ENCODE measurements around the gene LRIF1.
A peak's percentile ranks its signal among the peaks of the same experiment; 100 is the strongest.
"Not testable (repeated sequence)": the region's sequence is repeated elsewhere in the genome, so short reads cannot be mapped to it uniquely, and the experiment has no call there.

The LRIF1 gene, protein sequence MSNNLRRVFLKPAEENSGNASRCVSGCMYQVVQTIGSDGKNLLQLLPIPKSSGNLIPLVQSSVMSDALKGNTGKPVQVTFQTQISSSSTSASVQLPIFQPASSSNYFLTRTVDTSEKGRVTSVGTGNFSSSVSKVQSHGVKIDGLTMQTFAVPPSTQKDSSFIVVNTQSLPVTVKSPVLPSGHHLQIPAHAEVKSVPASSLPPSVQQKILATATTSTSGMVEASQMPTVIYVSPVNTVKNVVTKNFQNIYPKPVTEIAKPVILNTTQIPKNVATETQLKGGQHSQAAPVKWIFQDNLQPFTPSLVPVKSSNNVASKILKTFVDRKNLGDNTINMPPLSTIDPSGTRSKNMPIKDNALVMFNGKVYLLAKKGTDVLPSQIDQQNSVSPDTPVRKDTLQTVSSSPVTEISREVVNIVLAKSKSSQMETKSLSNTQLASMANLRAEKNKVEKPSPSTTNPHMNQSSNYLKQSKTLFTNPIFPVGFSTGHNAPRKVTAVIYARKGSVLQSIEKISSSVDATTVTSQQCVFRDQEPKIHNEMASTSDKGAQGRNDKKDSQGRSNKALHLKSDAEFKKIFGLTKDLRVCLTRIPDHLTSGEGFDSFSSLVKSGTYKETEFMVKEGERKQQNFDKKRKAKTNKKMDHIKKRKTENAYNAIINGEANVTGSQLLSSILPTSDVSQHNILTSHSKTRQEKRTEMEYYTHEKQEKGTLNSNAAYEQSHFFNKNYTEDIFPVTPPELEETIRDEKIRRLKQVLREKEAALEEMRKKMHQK

GRCh38 chr1:110963691-110964454 is at the start of gene LRIF1:
Gene LRIF1 (minus strand): TSS chr1:110963922. CDS start chr1:110963688, 234 bp downstream.
- DNase-seq, result peak; percentile 99

- no peak for DNase-seq
These were observed 44.3 kb upstream of the LRIF1 start for GRCh38 chr1:111008031-111008430.

DNA sequence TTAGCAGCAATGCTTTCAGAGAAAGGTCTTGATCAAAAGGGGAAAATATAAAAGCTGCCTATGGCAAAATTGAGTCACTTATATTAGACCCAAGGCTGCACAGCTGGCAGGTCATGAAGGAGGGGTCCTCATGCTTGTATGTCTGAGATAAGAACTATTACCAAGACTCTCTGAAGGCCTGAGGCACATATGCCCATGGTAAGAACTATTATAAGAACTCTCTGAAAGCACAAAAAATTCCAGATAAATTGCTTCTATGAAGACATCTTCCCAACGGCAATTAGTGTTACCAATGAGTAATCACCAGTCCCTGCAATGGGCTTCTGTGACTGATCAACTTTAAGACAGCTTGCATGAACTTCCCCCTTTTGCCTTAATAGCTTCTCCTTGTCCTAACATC is 42.8 kb upstream of the LRIF1 start:
- no peak for DNase-seq

GRCh38 chr1:110999607-111000006 is 35.9 kb upstream of the LRIF1 start:
- not testable (repeated sequence) for DNase-seq

DNA sequence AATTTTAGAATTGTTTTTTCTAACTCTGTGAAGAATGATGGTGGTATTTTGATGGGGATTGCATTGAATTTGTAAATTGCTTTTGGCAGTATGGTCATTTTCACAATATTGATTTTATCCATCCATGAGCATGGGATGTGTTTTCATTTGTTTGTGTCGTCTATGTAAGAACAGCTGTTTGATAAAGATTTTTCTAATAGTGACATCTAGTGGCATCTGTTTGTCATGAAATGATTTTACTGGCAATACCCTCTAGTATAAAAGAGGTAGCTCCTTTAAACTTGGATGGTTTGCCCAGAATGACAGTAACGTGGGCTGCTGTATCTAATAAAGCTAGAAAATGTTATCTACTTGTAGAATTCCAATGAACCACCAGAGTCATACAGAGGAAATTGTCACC is 28.6 kb upstream of the LRIF1 start:
- not testable (repeated sequence) for DNase-seq

DNA sequence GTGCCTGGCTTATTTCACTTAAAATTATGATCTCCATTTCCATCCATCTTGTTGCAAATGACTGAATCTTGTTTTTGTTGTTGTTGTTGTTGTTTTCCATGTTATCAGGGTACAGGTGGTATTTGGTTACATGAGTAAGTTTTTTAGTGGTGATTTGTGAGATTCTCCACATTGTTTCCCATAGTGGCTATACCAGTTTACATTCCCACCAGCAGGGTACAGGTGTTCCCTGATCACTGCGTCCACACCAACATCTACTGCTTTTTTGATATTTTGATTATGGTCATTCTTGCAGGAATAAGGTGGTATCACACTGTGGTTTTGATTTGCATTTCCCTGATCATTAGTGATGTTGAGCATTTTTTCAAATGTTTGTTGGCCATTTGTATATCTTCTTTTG is 27.6 kb upstream of the LRIF1 start:
- DNase-seq, result not testable (repeated sequence)

DNA sequence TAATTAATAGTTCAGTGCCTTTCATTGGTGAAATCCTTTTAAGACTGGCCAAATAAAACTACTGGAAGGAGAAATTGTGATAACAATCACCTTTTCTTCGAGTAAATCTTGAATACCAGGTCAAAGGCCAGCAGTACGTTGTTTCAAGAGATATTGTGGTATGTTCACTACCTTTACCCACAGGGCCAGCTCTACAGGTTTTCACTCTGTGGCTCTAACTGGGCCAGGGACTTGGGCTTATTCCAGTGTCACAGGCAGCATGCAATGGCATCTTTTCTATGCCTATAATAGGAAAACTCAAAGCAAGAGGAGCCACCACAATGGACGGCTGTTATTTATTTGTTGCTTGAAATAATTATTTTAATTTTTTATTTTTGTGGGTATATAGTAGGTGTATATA is 26.8 kb upstream of the LRIF1 start:
- DNase-seq, result no peak

- DNase-seq, result no peak
These were observed 22.7 kb upstream of the LRIF1 start for GRCh38 chr1:110986407-110986891.

- no peak for DNase-seq
These were observed 18.6 kb upstream of the LRIF1 start for GRCh38 chr1:110982320-110982719.

- no peak for DNase-seq
These were observed 15.4 kb upstream of the LRIF1 start for GRCh38 chr1:110979154-110979553.

GRCh38 chr1:110976089-110976488 is 12.4 kb upstream of the LRIF1 start:
- DNase-seq, result no peak

- no peak for DNase-seq
These were observed 11.5 kb upstream of the LRIF1 start for GRCh38 chr1:110975265-110975664.

DNA sequence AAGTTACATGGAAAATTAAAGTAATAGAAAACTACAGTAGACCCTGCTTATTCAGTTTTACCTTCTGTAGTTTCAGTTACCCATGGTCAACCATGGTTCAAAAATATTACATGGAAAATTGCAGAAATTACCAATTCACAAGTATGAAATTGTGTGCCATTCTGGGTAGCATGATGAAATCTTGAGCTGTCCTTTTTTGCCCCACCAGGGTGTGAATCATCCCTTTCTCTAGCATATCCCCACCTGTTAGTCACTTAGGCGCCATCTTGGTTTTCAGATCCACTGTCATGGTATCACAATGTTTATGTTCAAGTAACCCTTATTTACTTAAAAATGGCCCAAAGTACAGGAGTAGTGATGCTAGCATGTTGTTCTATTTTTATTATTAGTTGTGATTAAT is 3.5 kb upstream of the LRIF1 start:
- no peak for DNase-seq

GRCh38 chr1:110964455-110964903 is 757 bp upstream of the LRIF1 start:
- no peak for DNase-seq

DNA sequence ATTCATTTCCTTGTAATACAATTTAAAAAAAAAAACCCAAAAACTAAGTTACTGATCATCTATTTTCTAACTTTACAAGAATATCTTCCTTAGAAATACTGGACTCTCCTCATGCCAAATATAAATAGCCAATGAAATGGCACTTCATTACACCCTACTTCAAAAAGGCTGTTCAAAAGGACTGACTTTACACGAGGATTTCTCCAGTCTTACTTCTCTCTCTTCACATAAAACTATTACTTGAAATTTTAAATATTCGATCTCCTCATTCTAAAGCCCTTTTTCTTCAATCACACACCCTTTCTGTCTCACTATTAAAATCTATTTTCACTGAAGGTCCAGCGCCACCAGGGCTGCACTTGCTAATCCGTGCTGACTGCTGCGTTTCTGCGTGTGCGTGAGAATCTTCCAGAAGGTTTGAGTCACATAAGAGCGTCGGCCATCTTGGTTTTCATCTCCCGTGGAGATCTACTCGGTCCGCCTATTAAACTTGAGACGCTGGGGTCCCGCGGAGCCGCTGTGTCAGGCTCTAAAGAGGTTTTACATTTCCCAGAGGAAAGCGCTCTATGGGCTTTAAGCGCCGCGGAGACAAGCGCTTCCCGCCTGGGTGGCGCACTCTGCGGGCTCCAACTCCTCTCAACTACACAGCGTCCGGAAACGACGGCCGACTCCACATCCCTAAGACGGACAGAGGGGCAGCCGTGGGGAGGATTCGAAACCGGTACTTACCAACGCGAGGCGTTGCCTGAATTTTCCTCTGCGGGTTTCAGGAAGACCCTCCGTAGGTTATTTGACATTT is 631 bp downstream of the LRIF1 start:
- peak; percentile 43 to 47 for DNase-seq

- DNase-seq, result no peak
These were observed 1.8 kb downstream of the LRIF1 start for GRCh38 chr1:110961902-110962301.

DNA sequence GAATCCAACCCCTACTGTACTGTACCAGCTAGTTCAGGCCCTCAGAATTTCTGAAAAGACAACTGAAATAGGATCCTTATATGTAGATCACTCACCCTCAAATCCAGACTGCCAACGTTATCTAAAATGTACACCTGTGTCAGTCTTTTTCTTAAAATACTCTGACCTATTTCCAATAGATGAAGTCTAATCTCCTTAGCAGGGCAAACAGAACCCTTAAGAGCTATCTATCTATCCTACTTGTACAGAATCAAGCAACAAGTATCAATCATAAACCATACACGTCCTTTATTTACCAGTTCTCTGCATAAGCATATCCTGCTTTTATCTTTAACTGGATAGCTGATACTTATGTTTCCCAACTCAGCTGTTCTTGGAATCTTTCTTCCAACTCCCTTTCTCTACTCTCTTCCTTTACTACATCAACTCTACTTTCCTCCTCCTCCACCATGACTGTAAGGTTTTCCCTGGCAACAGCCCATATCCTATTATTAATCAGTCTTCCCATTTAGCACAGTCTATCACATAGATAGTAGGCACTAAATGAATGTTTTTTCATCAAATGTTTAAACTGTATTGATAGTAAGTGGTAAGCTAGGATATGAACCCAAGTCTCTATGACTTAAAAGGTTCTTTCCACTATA is 2.8 kb downstream of the LRIF1 start:
- DNase-seq, result no peak

- DNase-seq, result no peak
These were observed 5.9 kb downstream of the LRIF1 start for GRCh38 chr1:110957798-110958197.

- no peak for DNase-seq
These were observed 7.1 kb downstream of the LRIF1 start for GRCh38 chr1:110956586-110956985.

- no peak for DNase-seq
These were observed 10.7 kb downstream of the LRIF1 start for GRCh38 chr1:110953031-110953430.

DNA sequence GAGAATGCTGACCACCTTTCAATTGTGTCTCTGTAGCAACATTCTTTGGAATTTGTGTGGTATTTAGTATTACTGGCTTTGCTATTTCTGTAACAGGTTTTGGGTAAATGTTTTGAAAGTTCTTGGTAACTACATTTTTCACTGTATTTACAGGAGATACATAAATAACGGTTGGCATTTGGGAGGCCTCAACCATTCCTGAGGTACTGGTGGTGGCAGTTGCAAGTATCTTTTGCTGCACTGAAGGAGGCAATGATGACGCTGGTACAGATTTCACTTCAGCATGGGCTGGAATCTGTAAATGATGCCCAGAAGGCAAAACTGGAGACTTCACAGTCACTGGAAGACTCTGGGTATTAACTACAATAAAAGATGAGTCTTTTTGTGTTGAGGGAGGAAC is 11.7 kb downstream of the LRIF1 start:
- no peak for DNase-seq

DNA sequence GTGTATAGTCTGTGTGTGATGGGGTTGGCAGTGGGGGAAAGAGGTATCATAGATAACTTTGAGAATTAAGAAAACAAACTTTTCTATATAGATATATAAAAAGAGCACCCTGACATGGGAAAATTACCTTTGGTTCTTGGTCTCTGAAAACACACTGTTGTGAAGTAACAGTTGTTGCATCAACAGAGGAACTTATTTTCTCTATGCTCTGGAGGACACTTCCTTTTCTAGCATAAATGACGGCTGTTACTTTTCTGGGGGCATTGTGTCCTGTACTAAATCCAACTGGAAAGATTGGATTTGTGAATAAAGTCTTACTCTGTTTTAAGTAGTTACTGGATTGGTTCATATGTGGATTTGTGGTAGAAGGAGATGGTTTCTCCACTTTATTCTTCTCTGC is 12.6 kb downstream of the LRIF1 start:
- no peak for DNase-seq
